HG03571 (cell line): ENCODE measurements around the gene IL23R.
"Not testable (repeated sequence)": the region's sequence is repeated elsewhere in the genome, so short reads cannot be mapped to it uniquely, and the experiment has no call there.

Source experiments
- ATAC-seq: cut with Tn5 transposase; IDR thresholded peaks from one replicate; pipeline ENCODE4 v1.9.1; 2021; ENCODE audit not compliant: unreplicated experiment

The IL23R gene

DNA sequence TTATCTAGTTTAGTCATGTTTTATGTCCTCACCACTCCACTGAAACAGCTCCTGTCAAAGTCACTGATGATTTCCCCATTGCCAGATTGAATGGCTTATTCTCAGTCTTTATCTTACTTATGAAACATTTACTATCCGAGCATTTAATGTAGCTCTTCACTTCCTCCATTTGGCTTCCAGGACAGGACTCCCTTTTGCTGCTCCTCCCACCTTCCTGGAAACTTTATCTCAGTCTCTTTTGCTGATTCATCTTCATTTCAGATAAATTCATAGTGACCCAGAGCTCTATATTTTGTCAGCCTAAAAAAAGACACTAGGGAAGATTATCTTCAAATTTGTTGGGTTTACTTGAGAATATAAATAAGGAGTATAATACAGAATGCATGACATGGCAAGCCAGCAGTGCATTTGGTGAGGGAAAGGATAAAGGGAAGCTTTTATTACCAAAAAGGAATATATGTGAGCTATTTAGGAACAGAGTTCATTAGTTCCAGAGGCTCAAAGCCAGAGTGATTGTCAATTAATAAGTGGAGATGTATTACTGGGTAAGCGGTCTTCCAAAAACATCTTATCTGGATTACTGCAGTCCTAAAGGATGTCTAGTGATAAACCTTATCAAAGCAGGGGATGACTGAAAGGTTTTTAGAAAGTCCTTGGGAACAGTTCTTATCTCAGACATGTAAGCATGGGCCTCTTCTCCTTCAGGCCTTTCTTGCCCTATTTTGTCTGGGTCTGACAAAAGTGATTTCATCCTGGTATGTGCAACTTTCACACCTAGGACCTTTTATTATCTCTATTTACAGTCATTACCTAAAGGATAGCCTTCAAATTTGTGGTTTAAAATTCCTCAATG is 25.6 kb downstream of the IL23R start:
- ATAC-seq: no peak

DNA sequence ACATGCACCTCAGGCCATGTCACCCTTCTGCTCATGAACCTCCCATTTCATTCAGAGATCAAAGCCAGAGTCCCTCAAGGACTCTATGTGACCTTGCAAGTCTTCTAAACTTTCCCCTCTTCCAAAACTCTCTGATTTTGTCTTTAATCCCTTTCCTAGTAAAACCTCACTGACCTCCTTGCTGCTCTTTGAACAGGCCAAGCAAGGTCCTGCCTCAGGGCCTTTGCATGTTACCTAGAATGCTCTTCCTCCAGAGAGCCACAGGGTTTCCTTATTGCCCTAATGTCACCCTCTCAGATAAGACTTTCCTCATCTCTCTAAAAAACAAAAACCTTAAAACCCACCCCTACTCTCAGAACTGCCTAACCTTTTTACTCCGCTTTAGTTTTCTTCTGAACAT is 26.6 kb downstream of the IL23R start:
- no peak for ATAC-seq

DNA sequence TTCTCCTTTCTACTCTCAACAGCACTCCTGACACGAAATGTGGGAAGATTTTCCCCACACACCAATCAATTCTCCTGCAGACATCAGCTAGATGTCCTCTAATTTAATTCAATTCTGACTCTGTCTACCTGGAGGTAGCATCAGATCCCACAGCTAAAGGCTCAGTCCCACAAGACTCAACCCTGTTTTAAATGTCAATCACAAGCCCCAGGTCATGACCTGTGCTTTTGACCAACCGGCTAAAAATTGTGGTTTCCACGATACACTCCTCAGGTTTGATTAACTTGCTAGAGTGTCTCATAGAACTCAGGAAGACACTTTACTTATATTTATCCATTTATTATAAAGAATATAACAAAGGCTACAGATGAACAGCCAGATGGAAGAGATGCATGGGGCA is 27.4 kb downstream of the IL23R start:
- ATAC-seq: no peak

DNA sequence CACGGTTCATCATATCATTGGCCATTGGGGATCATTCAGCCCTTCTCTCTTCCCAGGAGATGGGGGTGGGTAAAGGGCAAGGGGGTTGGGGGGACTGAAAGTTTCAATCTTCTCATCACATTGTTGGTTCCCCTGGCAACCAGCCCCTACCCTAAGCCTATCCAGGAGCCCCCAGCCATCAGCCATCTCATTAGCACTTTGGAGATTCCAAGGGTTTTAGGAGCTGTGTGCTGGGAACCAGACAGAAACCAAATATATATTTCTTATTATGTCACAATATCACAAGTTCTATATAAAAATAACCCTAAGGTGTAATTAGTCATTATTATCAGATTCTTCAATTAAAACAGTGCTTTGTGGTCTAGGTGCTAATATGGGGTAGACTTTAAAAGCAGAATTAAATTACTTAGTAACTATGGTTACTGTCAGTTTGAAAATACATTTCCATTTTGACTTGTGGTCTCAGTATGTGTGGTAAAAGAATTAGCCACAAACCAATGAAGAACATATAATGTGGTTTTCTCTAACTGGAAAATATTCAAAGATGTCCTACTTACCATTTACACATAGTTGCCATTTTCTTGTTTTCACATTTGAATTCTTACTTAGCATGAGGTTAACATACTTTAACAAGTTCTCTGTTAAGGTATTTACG is 28.1 kb downstream of the IL23R start:
- peak; percentile 76 for ATAC-seq

- no peak for ATAC-seq
Observed at GRCh38 chr1:67200755-67201154, 34.5 kb downstream of the IL23R start.

- no peak for ATAC-seq
Observed at GRCh38 chr1:67201891-67202290, 35.6 kb downstream of the IL23R start.

DNA sequence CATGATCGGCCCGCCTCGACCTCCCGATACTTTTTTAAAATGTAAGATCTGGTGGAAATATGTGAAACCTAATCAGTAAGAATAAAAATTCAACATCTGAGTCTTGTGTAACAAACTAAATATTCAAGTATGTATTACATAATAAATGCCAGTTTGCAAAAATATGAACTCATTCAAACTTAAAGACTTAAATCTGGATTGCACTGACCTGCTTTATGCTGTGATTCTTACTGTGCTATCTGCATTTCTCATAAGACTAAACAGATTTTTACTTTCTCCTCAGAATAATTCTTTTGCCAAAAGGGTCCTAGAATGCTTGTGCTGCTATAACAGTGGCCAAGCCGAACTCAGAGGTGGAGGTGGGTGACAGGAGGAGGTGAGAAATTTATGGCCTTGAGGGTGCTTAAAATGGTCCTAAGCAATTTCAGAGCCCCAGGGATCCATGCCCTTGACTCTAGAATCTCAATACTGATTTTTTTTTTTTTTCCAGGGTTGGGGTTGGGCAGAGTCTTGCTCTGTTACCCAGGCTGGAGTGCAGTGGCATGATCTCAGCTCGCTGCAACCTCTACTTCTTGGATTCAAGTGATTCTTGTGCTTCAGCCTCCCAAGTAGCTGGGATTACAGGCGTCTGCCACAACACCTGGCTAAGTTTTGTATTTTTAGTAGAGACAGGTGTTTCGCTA is 38.2 kb downstream of the IL23R start:
- no peak for ATAC-seq

DNA sequence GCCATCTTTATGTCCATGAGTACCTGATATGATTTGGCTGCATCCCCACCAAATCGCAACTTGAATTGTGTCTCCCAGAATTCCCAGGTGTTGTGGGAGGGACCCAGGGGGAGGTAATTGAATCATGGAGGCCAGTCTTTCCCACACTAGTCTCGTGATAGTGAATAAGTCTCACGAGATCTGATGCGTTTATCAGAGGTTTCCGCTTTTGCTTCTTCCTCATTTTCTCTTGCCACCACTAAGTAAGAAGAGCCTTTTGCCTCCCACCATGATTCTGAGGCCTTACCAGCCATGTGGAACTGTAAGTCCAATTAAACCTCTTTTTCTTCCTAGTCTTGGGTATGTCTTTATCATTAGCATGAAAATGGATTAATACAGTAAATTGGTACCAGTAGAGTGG is 41.1 kb downstream of the IL23R start:
- not testable (repeated sequence) for ATAC-seq

DNA sequence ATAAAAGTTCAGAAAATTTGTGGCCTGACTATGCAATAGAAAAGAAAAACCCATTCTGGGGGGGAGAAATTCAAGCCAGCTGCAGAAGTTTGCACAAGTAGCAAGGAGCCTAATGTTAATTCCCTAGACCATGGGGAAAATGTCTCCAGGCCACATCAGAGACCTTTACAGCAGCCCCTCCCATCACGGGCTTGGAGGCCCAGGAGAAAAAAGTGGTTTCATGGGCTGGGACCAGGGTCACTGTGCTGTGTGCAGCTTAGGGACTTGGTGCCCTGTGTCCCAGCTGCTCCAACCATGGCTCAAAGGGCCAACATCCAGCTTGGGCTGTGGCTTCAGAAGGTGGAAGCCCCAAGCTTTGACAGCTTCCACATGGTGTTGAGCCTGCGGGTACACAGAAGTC is 42.0 kb downstream of the IL23R start:
- no peak for ATAC-seq

DNA sequence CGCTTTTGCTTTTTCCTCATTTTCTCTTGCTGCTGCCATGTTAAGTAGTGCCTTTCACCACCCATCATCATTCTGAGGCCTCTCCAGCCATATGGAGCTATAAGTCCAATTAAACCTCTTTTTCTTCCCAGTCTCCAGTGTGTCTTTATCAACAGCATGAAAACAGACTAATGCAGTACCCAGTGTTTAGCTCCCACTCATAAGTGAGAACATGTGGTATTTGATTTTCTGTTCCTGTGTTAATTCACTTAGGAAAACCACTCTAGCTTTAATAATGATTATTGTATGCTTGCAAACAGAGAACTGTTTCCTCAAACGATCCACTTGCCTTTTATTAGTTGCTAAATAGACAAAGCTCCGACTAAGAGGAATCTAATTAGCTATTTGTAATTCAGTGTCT is 43.3 kb downstream of the IL23R start:
- ATAC-seq: no peak

DNA sequence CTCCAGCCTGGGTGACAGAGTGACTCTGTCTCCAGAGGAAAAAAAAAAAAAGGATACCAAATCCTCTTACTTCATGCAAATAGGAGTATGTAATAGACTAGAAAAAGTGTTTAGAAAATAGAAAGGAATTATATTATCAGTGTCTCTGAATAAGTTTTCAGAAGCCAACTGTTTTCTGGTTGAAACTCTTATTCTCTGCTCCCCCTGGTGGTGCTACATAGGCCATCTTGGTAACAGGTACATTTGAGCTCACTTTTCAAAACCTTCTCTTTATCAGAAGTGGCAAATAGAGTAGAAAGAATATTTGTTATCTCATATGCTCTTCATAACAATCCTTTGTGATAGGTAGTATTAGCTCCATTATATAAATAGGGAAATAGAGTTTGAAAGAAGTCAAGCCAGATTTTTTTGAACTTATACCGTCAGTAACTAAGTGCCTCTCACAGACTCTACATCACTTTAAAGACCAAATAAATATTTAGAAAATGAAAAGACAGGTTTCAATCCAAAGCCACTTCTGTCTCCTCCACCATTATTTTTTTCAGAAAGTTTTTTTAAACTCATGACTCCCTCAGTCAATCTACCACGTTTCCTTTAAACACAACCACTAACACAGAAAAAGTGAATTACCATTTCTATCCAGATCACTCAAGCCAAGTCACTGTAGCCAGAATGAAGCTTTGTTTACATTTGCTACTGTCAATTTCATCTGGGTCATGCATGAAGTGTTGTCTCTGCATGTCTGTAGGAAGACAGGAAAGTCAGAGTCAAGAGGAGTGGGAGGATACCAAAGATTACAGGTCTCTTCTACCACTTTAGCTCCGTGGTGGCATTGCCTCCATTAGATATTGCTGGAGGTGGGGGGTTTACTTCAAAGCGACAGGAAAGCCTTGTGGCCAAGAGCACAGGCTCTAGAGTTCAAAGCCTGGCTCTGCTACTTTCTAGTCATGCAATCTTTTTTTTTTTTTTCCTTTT is 45.6 kb downstream of the IL23R start:
- ATAC-seq: no peak

DNA sequence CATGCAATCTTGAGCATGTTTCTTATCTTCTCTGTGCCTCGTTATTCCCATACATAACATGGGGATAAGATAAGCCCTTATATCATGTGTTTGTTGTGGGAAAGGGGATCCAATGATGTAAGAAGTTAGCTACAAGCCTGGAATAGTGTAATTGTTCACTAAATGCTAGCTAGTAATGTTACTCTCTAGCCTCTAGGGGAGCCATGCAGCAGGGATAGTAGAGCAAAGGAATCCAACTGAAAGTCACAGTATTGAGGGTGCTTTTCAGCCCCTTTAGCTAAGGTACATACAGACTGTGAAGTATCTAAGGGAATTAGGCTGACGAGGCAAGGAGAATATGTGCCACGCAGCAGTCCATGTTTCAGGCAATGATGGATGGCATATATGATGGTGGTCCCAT is 46.9 kb downstream of the IL23R start:
- ATAC-seq: no peak

GRCh38 chr1:67213948-67214347 is 47.7 kb downstream of the IL23R start:
- no peak for ATAC-seq

- ATAC-seq: peak; percentile 76
Observed at GRCh38 chr1:67214420-67215174, 48.3 kb downstream of the IL23R start.

DNA sequence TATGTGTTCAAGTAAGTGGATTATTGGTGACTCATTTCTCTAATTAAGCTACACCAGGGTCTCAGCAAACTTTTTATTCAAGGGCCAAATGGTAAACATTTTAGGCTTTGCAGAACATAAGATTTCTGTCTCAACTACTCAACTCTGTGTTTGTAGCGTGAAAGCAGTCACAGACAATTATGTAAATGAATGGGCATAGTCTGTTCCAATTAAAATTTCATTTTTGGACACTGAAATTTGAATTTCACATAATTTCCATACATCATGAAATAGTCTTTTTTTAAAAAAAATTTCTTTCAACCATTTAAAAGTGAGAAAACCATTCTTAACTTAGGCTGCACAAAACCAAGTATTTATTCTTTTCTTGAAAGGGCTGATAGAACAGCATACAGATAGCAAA is 50.1 kb downstream of the IL23R start:
- ATAC-seq: no peak

DNA sequence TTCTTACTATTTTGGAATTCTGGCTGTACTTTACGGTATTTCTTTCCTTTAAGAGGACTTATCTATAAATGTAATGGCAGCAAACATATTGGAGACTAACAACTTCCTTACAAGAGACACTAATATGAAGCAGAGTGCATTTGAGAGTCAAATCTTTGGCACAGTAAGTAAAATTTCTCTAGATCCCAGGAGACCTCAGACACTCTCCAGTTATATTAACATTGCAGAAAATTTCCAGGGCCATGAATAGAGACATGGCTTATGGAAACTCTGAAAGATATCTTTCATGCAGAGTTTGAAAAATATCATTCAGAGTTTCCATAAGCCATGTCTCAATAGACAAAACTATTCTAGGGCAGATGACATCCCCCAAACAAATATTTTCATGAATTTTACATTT is 51.2 kb downstream of the IL23R start:
- ATAC-seq: no peak

DNA sequence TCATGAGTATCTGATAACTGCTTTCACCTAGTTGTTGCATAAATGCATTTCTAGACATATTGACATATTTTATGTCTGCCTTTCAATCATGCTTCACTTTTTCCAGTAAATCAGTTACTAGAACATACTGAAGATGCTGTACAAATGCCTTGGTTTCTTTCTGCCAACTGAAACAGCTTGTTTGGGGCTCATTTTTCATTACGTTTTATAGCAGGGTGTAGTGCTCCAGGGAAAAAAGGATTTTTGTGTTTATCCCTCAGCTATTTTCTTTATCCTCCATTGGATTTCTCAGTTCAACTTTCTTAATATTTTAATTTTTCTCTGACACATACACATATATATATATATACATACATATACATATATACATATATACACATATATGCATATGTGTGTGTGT is 51.7 kb downstream of the IL23R start:
- ATAC-seq: no peak

DNA sequence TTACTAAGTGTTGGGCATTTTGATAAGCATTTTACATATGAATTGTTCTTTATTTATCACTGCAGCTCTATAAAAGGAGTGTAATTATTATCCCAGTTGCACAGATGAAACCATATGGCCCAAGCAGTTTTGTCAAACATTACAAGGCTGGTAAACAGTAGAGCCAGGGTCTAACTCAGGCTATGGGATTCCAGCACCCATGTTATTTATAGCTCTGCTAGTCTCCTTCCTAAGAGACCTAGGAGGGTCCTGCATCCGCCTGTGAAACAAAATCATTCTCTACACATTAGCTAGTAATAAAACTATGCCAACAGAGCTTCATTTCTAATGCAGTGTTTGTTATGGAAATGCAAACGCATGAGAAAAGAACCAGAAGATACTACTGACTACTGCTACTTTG is 58.6 kb downstream of the IL23R start:
- no peak for ATAC-seq

DNA sequence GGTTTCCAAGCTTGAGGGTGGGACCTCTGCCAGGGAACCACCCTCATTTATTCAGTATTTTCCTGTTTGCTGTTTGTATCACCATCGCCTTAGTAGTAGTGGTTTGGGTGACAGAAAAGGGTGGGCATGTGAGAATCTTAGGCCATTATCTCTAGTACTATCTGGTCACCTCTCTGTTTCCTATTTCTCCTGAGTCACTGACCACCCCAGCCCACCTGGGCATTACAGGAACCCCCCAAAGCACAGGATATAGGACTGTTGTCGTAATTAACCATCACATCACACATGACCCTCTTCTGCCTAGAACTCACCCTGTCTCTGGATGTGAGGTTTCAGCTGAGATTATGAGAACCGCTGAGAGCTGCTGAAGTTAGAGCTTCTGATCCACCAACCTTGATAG is 60.4 kb downstream of the IL23R start:
- ATAC-seq: no peak

DNA sequence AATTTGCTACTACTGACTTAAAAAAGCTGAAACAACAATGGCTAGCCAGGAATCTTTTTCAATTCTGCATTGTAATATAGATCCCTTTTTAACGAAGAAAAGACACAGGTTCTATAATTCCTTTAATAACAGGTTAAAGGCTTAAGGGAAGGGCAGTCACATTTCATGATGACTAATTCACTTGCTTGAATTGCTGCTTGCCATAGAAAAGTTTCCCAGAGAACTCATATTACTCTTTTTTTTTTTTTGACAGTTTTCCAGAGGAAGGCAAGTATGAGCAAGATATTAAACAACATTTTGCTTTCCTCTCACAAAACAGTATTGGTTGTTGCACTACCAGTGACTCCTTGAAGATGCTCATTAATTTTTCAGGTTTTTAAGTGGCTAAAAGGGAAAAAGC is 60.9 kb downstream of the IL23R start:
- ATAC-seq: no peak
